Stimulated activated CD8-positive, alpha-beta memory T cell treated with anti-CD3 and anti-CD28 coated beads, Interleukin-12 subunit alpha, Interleukin-12 subunit beta, amount 100 ng/mL, for 24 hours (primary cell): ENCODE measurements around the gene GLDC.
A peak's percentile ranks its signal among the peaks of the same experiment; 100 is the strongest.
"Not testable (repeated sequence)": the region's sequence is repeated elsewhere in the genome, so short reads cannot be mapped to it uniquely, and the experiment has no call there.

ENCODE experiments used
- DNase-seq: peaks from one replicate; pipeline ENCODE4 v3.0.0-alpha.2; 2020; ENCODE audit errors: extremely low read depth

The GLDC gene

DNA sequence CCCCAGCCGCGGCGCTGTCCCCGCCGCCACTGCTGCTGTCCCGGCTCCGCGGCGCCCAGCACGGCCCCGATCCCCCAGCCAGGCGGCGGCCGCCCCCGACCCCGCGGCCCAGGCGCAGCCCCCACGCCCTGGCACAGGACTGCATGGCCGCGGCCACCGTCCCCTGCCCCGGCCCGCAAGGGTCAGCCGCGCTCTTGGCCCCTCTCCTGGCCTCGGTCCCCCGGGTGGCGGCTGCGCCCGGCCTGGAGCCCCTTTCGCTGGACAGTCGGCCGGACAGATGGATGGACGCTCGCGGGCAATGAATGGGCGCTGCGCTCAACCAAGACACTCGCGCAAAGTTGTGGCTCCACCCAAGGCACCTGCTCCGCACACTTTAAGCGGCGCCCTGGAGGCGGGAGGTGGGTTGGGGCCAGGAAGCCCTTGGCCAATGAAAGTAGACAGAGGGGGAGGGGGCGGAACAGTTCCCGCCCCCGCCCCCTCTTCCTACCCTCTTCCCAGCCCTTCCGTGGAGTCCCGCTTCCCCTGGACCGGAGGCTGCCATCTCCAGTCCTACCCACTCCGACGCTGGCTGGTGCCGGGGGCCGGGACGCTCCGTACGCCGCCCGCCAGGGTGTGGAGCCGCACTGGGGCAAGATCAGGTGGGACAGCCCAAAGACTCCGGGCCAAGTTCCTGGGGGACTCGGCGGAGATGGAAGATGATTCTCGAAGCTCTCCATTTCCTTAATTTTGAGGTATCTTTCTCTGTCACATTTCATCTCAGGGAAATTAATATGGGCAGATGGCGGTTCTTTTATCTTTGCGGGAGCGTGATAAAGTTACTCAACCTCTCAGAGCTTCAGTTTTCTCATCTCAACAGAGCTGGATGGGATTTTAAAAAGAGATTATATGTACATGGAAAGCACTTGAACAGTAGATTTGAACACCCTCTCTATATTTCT is at the start of gene GLDC:
Gene GLDC, minus strand, starts transcription at position 375 of the 938 bp plus-strand sequence. Its CDS starts 230 bp downstream, at position 145.
- no peak for DNase-seq

DNA sequence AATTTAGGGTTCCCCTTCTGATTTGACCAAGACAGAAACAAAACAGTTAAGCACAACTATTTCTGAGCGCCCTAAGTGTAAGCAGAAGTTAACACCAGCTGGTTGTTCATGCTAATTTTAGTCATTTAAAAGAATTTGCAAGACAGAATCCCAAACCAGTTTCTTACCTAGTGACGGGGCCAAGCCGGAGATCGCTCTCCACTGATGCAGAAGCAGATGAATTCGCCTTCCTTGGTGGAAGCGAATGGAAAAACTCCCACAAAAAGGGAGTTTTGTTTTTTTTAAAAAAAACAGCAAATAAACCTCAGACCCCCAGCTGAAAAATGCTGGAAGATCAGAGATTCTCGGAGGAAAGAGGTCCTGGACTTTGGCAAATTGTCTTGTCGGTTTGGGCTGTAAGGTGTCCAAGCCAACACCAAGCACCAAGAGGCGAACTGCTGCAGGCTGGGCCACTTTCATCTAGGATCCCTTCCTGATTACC is 47.4 kb upstream of the GLDC start:
- DNase-seq = no peak

DNA sequence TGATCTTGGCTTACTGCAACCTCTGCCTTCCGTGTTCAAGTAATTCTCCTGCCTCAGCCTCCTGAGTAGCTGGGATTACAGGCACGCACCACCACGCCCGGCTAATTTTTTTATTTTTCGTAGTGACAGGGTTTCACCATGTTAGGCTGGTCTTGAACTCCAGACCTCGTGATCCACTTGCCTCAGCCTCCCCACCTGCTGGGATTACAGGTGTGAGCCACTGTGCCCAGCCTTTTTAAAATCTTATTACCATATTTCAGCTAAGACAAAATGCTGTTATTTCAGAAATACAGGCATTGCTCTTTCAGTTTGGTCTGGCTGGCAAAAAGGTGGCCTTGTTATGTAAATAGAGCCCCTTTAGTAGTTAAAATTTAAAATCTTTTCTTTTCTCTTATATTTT is 46.9 kb upstream of the GLDC start:
- no peak for DNase-seq

DNA sequence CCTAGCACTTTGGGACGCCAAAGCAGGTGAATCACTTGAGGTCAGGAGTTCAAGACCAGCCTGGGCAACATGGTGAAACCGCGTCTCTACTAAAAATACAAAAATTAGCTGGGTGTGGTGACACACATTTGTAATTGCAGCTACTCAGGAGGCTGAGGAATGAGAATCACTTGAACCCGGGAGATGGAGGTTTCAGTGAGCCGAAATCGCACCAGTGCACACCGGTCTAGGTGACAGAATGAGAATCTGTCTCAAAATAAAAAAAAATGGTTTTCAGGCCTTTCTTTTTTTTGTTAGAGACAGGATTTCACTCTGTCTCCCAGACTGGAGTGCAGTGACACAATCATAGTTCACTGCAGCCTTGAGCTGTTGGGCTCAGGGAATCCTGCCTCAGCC is 45.1 kb upstream of the GLDC start:
- not testable (repeated sequence) for DNase-seq

DNA sequence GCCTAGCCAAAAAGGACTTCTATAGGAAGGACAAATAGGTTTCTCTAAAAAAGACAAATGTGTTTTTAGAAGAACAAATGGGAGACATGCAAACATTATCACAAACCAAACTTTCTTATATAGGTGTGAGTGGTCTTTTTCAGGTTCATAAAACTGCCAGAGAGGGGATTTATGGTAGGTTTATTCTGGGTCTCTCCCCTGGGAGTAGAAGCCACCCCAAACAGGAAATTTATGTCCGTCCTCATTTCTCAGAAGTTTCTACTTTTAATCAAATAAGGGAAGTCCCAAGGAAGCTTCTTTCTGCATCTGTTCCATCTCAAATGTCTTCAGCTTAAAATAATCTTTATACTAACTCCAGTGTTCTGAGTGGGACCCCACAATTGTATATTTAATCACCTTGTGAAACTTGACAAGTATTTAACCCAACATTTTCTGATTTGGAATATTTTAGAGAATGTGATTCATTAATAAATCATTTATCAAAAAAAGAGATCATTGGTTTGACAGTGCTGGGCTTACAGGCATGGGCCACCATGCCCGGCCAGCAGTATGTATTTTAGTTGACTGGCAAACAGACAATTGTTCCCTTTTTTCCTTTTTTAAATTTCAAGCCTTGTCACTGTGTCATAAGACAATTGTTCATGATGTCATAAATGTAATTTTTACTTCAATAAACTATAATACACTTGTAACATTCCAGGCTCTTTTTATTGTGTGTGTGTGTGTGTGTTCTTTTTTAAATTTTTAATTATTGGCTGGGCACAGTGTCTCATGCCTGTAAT is 44.6 kb upstream of the GLDC start:
- no peak for DNase-seq

DNA sequence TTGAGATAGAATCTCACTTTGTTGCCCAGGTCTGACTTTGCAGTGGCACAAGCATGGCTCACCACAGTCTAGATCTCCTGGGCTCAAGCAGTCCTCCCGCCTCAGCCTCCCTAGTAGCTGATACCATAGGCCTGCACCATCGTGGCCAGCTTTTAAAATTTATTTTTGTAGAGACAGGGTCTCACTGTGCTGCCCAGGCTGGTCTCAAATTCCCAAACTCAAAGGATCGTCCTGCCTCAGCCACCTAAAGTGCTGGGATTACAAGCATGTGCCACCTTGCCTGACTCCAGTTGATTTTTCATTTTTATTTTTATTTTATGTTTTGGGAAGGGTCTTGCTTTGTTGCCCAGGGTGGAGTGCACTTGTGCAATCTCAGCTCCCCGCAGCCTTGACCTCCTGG is 41.7 kb upstream of the GLDC start:
- DNase-seq = no peak

DNA sequence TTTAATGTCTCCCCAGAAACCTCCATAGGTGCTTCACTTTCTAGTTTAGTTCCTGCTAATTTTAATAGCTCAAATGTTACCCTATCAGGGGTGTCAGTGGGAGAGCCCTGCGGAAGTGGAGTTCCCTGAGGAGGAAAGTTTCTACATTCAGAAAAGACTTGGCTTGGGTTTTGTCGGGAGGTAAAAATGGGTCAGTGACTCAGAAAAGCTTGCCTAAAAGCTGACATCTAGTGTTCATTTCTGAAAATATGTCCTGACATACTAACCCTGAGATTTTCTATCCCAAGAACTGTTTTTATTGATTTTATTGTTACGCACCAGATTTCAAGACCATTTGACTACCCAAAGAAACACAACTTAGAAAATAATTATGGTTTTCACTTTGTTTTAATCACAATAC is 40.9 kb upstream of the GLDC start:
- DNase-seq = no peak

DNA sequence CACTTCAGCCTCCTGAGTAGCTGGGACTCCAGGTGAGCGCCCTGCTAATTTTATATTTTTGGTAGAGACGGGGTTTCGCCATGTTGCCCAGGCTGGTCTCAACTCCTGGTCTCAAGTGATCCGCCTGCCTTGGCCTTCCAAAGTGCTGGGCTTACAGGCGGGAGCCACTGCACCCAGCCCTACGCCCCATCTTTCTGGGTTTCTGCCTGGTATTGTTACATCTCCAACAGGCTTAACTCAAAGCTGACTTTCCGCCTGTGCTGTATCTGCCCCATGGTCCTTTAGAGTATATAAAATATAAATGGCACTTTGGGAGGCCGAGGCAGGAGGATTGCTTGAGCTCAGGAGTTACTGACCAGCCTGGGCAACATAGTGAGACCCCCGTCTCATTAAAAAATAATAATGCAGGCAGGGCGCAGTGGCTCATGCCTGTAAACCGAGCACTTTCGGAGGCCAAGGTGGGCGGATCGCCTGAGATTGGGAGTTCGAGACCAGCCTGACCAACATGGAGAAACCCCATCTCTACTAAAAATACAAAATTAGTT is 36.5 kb upstream of the GLDC start:
- DNase-seq = no peak

DNA sequence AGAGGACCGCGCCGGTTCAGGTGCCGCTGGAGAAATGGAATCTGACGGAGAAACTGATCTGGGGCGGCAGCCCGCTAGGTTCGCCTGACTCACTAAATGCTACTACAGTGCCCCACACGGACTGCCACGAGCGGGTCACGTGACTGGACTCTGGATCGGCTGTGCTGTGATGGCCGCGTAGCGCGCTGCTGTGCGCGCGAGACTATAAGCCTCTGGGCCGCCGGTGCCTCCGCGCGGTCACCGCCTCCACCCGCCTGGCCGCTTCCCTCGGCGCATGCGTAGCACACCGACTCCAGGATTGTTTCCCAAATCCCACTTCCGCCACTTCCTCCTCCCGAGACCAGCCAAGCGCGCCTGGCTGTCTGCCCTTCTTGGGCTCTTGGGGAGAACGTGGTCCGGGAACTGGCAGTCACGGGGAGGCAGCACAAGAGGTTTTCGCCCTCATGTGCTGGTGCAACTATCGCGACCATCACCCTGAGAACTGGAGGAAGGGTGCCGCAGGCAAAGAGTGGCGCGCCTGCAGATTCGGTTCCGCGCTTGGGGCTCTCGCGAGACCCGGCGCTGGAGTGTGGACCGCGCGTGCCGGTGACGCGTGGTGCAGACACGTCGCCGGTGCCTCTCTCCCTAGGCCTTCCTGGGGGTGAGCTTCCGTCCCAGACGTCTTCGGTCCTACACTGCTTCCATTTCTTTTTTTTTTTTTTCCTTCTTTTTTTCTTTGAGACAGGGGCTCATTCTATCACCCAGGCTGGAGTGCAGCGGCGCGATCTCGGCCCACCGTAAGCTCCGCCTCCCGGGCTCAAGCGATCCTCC is 35.8 kb upstream of the GLDC start:
- DNase-seq = peak; percentile 84

DNA sequence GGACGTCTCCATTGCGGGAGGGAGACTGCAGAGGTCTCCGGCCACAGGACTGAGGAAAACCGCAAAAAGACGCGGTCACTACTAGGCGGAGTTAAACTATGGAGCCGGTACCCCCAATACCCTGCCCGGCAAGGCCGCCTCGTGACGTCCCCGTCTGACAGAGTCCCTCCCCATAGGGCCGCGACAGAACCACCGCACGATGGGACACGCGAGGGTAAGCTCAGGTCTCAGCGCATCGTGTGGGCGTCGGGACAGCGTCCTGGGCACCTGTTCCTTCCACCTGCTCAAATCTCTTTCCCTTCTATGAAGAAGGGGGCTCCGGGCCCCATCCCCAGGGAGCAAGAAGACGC is 35.2 kb upstream of the GLDC start:
- peak; percentile 47 for DNase-seq

DNA sequence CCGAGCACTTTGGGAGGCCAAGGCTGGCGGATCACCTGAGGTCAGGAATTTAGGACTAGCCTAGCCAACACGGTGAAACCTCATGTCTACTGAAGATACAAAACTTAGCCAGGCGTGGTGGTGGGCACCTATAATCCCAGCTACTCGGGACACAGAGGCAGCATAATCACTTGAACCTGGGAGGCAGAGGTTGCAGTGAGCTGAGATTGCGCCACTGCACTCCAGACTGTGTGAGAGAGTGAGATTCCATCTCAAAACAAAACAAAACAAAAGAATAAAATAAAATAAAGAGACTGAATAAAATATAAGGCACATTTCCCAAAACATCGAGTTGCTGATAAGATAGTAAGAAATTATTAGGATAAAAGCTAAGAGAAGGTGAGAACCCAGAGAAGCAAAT is 32.3 kb upstream of the GLDC start:
- no peak for DNase-seq

DNA sequence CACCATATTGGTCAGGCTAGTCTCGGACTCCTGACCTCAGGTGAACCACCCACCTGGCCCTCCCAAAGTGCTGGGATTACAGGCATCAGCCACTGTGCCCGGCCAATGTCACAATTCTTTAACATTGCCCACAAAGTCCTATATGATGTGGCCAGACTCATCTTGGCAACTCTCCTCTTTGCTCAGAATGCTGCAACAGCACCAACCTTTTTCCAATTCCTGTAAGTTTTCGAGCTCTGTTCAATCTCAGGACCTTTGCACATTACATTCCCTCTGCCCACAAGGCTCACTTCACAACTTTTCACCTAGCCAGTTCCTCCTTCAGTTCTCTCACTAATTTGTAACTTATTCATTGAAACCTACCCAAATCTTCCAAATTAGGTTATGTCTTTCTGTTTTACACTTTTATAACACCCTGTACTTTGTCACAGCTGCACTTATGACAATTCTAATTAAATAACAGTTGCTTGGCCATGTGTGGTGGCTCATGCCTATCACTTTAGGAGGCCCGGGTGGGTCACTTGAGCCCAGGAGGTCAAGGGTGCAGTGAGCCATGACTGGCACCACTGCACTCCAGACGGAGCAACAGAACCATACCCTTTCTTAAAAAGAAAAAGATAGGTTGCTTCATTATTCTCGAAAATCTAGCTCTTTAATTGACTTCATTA is 30.9 kb upstream of the GLDC start:
- DNase-seq = no peak

DNA sequence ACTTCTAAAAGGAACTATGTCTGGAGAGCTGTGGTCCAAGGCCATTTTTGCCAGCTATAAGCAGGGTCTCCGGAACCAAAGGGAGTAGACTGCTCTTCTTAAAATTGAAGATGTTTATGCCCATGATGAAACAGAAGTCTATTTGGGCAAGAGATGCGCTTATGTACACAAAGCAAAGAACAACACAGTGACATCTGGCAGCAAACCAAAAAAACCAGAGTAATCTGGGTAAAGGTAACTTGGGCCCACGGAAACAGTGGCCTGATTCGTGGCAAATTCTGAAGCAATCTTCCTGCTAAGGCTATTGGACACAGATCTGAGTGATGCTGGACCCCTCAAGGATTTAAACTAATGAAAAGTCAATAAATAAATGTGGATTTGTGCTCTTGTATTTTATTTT is 29.7 kb upstream of the GLDC start:
- DNase-seq = no peak

DNA sequence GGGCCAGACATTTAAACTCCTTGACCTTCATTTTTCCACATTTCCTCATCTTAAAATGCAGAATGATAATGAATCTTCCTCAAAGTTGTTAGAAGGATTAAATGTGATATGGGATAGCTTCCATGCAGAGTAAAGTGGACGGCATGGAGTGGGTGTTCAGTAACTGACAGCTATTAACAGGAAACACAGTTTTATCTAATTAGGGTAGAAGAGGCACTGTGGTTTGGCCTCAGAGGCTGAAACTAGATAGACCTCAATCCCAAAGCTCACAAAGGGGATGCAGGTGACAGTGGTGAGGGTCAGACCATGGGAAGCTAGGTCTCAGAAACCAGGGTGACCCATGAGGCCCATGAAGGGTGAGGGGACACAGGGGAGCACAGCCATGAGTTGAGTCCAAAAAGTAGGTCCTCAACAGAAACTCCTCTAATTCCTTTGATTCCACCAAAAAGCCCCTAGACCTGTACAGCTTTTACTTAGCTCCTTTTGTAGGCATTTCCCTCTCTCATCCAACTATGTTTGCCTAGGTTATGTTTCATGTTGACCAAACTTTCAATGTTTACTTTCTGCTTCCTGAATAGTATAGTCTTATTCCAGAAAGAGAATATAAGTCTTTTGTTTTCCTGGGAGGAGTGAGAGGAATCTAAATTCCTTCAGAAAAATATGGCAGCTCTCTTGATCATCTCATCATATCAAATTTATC is 27.9 kb upstream of the GLDC start:
- no peak for DNase-seq

DNA sequence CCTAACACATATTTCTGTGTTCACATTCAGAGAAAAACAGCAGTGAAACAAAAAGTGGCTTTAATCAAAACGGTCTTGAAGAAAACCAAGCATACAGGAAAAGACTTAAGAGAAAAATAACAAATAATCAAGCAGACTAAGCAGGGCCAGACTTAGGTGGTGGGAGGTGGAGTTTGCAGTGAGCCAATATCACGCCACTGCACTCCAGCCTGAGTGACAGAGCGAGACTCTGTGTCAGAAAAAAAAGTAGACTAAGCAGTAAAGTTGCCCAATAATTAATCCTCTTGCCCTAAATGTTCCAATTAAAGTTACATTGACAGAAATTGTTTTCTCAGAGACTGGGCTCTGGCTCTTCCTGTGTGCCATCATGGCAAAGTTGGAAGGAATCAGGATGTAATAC is 26.6 kb upstream of the GLDC start:
- no peak for DNase-seq

DNA sequence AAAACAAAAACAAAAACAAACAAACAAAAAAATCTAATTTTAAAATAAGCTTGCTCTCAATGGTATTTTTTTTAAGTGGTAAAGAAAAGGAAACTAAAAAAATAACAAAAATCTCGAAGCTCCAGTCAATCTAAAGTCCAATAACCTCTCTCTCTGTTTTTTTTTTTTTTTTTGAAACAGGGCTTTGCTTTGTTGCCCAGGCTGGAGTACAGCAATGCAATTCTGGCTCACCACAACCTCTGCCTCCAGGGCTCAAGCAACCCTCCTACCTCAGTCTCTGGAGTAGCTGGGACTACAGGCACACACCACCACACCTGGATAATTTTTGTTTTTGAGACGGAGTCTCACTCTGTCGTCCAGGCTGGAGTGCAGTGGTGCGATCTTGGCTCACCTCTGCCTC is 25.9 kb upstream of the GLDC start:
- DNase-seq = no peak

DNA sequence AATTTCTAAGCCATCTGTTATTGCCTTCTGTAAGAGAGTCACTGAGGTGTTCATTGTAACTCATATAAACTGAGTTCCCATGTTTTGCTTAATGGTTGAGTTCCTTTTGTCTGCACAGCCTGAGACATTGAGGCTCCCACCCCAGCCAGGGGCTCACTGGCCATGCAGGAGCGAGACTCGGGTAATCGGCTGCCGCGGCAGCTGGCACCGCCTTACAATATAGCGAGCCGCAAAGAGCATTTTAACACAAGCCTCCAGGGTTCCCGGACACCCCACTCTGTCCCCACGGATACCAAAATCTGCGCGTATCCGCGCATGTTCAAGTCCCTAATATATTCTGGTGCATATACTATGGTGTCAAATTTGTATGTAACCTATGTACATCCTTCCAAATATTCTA is 24.4 kb upstream of the GLDC start:
- DNase-seq = no peak

DNA sequence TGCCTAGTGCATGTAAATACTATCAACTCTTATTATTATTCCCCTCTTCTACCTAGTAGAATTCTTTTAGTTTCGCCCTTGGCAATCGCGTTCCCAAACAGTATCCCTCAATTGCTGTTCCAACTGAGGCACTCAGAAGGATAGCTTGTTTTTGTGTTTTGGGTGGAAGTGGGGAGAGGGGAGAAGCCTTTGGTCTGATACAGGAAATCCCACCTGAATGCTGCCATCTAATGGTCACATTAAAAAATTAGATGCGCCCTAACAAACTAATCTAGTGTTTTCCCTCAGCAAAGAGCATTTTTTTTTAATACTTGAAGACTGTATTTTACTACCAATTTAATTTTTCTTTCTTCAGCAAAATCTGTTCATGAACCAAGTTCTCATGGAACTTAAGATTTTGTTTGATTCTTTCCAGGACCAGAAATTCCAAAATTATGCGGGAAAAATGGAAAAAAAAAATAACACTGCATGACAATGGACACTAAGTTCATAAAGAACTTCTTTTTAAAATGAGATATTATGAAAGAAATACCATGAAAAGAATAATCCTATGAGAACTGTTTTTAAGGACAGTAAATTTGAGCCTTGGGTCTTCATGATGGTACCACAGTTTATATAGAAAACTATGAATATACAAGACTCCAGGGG is 22.2 kb upstream of the GLDC start:
- no peak for DNase-seq

DNA sequence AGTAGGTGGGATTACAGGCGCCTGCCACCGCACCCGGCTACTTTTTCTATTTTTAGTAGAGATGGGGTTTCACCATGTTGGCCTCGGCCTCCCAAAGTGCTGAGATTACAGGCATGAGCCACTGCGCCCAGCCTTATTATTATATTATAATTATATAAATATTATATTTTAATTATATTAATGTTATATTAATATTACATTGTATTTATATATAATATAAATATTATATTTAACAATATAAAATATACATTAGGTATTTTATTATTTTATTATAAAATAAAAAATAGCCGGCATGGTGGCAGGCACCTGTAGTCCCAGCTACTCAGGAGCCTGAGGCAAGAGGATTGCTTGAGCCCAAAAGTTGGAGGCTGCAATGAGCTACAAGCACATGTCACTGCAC is 21.6 kb upstream of the GLDC start:
- no peak for DNase-seq

DNA sequence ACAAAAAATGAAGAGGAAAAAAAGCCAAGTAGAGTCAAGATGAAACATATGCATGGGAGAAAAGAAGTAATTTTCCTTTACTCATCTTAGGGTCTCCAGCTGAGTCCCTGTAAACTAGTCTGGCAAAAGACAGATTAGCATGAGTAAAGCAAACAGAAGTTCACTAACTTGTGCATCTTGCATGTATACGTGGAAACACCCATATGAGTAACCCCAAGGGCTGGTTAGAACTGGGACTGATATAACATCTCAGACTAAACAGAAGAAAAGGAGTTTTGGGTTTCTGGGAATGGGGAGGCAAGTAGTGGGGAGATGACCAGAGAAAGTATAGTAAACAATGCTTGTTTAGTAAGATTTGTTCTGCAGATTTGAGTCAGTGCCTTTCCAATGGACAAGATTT is 20.1 kb upstream of the GLDC start:
- no peak for DNase-seq
